Measurements from ENCODE around the gene HPN.

Gene HPN

DNA sequence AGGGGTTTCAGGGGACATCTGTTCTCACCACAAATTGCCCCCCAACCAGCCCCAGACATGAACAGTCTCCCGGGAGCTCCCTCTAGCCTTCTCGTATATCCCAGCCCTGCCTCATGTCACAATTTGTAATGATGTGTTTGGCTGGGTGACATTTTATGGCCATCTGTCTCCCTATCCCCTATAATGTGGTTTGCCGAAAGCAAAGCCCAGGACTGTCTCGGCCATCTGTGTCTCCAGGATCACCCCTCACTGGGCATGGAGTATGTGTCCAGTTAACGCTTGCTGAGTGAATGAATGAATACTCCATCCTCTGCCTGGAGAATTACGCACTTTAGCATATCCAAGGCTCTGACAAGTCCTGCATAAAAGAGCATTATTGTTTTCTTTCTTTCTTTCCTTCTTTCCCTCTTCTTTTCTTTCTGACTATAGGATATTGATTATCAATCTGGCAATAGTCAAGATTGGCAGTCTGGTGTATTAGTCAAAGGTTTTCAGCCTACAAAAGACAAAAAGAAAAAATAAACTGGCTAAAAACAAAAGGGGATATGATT is 15.1 kb downstream of the HPN start:
- no peak for FAIRE-seq
- no peak for DNase-seq (ENCODE audit: extremely low spot score, insufficient read length, low read depth)

DNA sequence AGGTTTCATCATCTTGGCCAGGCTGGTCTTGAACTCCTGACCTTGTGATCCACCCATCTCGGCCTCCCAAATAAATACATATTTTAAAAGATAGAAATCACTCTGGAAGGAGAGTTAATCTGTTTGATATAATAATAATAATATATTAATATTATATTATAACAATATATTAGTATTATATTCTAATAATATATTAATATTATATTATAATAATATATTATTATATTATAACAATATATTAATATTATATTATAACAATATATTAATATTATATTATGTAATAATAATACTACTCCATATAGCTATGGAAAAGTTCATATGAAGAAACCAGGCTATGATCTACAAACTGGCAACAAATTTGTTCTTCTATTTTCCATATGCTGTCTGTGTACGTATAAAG is 16.8 kb downstream of the HPN start:
- no peak for DNase-seq (ENCODE audit: extremely low spot score, insufficient read length, low read depth)
- FAIRE-seq, result no peak

DNA sequence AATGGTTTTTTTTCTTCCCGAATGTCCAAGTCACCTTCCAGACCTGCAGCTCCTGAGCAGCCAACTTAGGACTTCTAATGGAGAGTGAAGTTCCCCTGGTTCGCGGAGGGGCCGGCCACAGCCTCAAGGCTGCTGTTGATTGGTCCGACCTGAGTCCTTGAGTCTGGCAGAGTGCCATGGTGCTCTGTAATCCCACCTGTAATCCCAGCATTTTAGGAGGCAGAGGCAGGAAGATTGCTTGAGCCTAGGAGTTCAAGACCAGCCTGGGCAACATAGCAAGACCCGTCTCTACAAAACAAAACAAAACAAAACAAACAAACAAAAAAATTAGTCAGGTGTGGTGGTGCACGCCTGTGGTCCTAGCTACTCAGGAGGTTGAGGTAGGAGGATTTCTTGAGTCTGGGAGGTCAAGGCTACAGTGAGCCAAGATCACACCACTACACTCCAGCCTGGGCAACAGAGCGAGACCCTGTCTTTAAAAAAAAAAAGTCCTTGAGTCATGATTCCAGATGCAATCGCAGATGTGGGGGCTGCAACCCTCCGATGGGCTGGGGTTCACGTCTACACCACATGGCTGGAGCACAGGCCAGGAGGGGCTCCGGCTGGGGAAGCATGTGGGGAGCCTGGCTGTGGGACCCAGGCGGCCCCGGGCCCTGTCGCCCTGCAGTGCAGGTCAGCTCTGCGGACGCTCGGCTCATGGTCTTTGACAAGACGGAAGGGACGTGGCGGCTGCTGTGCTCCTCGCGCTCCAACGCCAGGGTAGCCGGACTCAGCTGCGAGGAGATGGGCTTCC is 17.7 kb downstream of the HPN start:
- FAIRE-seq (no peak), DNase-seq (ENCODE audit: extremely low spot score, insufficient read length, low read depth) (no peak)

DNA sequence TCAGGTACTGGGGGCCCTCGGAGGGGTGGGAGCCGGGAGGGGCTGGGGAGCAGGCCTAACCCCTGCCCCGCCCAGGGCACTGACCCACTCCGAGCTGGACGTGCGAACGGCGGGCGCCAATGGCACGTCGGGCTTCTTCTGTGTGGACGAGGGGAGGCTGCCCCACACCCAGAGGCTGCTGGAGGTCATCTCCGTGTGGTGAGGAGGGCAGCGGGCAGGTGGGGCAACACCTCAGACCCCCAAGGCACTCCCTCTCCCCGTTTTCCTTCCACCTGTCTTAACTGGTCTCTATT is 18.2 kb downstream of the HPN start:
- DNase-seq (ENCODE audit: extremely low spot score, insufficient read length, low read depth) (no peak), FAIRE-seq (no peak)

DNA sequence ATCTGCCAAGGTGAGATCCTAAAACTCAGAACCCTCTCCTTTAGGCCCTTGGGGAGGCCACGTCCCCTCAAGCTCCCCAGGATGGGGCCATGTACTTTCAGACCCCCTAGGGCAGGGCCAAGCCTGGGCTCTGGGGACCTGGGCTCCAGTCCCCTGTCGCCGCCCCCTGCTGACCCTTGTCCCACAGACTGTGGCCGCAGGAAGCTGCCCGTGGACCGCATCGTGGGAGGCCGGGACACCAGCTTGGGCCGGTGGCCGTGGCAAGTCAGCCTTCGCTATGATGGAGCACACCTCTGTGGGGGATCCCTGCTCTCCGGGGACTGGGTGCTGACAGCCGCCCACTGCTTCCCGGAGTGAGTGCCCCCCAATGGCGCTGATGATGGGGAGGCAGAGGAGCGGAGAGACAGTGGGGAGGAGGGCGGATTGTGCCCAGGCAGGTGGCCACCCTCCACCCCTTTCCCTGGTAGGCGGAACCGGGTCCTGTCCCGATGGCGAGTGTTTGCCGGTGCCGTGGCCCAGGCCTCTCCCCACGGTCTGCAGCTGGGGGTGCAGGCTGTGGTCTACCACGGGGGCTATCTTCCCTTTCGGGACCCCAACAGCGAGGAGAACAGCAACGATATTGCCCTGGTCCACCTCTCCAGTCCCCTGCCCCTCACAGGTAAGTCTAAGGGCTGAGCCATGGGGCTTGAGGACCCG is 18.8 kb downstream of the HPN start:
- no peak for DNase-seq (ENCODE audit: extremely low spot score, insufficient read length, low read depth)
- no peak for FAIRE-seq

DNA sequence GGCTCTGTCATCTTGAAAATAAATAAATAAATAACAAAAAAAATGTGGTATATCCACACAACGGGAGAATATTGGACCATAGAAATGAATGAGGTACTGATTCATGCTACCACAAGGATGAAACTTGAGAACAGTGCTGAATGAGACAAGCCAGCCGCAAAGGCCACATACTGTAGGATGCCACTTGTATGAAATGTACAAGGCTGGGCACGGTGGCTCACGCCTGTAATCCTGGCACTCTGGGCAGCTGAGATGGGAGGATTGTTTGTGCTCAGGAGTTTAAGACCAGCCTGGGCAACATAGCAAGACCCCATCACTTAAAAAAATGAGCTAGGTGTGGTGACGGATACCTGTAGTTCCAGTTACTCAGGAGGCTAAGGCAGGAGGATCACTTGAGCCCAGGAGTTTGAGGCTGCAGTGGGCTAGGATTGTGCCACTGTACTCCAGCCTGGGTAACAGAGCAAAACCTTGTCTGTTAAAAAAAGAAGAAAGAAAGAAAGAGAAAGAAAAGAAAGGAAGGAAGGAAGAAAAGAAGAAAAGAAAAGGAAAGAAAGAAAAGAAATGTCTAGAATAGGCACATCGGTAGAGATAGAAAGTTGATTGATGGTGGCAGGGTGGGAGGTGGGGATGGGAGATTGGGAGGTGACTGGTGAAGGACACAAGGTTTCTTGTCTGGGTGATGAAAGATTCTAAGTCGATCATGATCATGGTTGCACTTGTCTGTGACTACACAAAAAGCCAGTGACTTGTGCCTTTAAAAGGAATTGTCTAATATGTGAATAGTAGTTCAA is 20.3 kb downstream of the HPN start:
- DNase-seq (ENCODE audit: extremely low spot score, insufficient read length, low read depth) (no peak), FAIRE-seq (no peak)

DNA sequence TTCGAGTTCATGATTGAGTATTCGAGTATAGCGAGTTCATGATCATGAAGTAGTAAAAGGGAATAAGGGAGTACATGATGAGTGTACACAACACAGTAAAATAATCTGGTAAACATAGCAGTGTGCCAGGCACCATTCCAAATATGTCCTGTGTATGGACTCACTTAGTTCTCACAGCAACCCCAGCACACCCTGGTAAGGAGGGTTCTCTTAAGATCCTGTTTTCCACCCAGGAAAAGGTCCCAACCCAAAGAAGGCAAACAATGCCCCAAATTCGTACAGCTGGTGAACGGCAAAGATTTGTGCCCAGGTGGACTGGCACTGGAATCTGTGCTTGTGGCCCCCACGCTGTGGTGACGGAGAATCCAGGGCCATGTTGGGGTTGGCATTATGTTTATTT is 21.4 kb downstream of the HPN start:
- DNase-seq (ENCODE audit: extremely low spot score, insufficient read length, low read depth) (no peak), FAIRE-seq (no peak)

DNA sequence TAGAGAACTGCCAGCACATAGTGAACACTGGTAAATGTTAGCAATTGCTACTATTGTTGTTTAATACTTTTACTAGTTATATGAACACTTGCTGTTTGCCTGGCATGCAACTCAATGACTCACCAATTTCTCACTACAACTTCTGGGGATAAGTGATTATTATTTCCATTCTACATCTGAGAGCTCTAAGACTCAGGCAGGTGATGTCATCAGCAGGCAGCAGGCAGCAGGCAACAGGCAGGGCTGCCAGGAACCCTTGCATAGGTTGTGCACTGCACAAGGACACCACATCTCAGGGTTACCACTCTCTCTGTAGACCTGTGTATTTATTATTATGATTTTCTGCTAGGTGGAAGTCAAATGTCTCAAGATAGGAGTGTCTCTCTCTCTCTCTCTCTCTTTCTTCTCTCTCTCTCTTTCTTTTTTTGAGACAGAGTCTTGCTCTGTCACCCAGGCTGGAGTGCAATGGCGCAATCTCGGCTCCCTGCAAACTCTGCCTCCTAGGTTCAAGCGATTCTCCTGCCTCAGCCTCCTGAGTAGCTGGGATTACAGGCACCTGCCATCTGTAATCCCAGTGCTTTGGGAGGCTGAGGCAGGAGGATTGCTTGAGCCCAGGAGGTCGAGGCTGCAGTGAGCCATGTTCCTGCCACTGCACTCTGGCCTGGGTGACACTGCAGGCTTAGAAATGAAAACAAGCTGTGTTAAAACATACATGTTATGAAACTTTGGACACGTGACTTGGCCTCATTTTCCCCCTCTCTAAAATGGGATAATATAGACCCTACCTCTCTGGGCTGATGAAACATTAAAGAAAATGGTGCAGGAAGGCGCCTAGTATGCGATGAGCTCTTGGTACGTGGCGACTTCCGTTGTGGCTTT is 22.7 kb downstream of the HPN start:
- no peak for DNase-seq (ENCODE audit: extremely low spot score, insufficient read length, low read depth)
- no peak for FAIRE-seq

DNA sequence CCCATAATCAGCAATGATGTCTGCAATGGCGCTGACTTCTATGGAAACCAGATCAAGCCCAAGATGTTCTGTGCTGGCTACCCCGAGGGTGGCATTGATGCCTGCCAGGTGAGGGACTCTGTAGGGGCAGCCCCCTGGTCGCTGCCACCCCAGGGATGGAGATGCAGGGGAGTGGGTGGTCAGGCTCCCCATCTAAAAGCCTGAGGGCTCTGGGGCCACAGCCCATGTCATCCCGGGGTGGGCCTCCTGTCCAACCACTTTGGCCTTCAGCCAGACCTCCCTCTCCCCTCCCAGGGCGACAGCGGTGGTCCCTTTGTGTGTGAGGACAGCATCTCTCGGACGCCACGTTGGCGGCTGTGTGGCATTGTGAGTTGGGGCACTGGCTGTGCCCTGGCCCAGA is 24.1 kb downstream of the HPN start:
- no peak for FAIRE-seq
- no peak for DNase-seq (ENCODE audit: extremely low spot score, insufficient read length, low read depth)

DNA sequence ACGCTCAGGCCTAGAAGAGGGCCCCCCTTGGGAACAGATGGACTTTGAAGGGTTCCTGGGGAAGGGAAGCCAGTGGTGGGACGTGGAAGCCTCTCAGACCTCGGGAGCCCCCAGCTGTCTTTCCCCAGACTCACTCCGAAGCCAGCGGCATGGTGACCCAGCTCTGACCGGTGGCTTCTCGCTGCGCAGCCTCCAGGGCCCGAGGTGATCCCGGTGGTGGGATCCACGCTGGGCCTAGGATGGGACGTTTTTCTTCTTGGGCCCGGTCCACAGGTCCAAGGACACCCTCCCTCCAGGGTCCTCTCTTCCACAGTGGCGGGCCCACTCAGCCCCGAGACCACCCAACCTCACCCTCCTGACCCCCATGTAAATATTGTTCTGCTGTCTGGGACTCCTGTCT is 24.6 kb downstream of the HPN start:
- FAIRE-seq, result no peak
- DNase-seq (ENCODE audit: extremely low spot score, insufficient read length, low read depth), result no peak

DNA sequence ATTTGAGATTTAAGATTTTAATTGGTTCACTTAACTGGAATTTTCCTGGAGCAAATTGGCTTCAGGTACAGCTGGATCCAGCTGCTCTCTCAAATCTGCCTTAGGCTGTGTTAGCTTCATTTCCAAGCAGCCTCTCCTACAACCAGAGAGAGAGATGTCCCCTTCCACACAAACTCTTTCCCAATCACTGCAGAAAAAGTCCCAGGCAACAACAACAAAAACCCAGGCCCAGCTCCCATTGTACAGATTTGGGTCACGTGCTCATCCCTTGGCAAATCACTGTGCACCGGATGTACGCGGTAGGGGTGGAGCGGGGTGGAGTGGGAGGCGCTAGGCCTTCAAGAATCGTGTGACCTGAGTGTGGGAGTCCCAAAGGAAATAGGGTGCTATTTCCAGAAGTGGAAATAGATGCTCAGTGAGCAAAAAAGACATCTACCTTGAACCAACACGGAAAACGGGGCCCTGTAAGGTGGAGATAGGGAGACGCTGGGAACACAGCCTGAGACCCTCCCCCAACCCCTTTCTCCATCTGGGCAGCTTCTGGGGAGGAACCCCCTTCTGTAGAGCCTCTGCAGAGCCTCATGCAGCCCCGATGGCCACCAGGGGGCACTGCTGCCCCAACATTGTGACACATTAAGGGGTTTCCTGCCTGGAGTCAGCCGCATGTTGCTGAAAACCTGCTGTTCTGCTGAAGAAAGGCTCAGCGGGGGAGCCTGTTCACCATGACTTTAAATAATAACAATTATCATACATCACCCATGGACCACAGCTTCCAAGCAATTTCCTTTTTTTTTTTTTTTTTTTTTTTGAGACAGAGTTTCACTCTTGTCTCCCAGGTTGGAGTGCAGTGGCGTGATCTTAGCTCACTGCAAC is 25.4 kb downstream of the HPN start:
- DNase-seq (ENCODE audit: extremely low spot score, insufficient read length, low read depth), result peak; percentile 80

DNA sequence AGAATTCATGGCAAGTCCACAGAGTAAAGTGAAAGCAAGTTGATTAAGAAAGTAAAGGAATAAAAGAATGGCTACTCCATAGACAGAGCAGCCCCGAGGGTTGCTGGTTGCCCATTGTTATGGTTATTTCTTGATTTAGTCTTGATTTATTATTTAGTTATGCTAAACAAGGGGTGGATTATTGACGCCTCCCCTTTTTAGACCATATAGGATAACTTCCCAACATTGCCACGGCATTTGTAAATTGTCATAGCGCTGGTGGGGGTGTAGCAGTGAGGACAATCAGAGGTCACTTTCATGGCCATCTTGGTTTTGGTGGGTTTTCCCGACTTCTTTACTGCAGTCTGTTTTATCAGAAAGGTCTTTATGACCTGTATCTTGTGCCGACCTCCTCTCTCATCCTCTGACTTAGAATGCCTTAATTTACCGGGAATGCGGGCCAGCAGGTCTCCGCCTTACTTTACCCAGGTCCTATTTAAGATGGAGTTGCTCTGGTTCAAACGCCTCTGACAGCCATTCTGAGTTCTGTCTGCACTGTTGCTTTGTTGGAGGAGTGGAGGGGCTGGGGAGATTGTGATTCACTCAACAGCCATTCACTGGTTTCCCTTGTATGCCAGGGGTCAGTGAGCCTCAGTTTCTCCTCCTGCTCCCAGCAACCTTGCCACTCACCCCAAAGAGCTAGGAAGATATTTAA is 27.6 kb downstream of the HPN start:
- DNase-seq (ENCODE audit: extremely low spot score, insufficient read length, low read depth), result no peak
- no peak for FAIRE-seq

More for the DNA sequence above, 25.4 kb downstream of the HPN start:
- peak; percentile 96 for FAIRE-seq

DNA sequence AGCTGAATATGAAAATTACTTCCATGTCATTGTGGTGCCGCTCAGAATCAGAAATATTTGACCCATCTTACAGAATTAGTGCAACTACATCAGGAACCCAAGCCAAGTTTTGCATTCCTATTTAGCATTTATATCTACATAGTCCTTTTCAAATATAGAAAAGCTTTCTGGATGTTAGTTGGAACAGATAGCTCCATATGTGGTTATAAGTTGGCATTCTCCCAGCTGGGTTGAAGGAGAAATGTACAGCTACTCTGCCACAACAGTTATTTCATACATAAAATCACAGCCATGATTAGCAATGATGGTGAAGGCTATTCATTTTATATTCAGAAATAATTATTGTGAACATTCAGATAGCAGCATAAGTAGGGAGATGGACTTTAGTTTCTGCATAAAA is 28.2 kb downstream of the HPN start:
- DNase-seq (ENCODE audit: extremely low spot score, insufficient read length, low read depth) (no peak), FAIRE-seq (no peak)

DNA sequence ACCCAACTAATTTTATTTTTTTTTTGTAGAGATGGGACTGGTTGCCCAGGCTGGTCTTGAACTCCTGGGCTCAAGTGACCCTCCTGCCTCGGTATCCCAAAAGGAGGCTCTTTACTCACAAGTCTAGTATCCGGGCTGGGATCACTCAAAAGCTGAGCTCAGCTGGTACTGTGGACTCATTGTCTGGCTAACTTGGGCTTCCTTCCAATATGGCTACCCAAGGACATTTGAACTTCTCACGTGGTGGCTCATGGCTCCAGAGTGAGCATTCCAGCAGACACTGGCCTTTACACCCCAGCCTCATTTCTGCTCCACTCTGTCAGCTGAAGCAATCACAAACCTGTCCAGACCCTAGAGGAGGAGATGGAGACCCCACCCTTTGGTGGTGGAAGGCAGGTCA is 28.9 kb downstream of the HPN start:
- FAIRE-seq, result no peak
- no peak for DNase-seq (ENCODE audit: extremely low spot score, insufficient read length, low read depth)

DNA sequence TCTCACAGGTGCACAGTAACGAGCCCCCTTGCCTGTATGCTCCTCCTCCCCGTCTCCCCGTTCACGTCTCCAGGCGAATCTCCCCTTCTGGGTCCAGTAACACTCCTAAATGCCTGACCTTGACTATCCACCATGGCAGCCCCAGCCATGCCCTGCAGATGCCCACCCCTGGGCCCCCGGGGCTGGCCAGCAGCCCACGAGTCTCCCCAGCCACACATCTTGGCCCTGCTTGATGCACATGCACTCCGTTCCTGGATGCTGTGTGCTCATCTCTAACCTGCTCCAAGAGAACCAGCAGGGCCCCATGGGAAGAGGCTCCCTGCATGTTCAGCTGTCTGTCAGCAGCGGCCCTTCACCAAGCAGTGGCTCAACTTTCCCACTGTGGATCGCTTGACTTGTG is 32.0 kb downstream of the HPN start:
- DNase-seq (ENCODE audit: extremely low spot score, insufficient read length, low read depth), result no peak
- FAIRE-seq, result no peak

DNA sequence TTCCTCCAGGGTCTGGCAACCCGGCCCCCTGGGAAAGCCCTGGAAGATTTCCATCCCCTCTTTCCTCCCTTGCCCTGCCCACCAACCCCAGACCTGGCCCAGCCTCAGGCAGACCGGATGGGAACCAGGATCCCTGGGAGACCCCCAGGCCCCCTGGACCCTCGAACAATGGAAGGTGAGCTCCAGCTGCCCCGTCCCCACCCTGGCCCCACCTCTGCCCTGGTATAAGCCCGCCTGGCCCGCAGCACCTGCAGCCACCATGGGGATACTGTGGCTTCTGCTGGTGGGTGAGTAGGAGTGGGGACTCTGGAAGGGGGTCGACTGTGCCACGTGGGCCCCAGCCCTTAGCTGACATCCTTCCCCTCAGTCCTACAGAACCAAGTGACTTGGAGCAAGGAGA is 32.4 kb downstream of the HPN start:
- FAIRE-seq (no peak), DNase-seq (ENCODE audit: extremely low spot score, insufficient read length, low read depth) (no peak)

DNA sequence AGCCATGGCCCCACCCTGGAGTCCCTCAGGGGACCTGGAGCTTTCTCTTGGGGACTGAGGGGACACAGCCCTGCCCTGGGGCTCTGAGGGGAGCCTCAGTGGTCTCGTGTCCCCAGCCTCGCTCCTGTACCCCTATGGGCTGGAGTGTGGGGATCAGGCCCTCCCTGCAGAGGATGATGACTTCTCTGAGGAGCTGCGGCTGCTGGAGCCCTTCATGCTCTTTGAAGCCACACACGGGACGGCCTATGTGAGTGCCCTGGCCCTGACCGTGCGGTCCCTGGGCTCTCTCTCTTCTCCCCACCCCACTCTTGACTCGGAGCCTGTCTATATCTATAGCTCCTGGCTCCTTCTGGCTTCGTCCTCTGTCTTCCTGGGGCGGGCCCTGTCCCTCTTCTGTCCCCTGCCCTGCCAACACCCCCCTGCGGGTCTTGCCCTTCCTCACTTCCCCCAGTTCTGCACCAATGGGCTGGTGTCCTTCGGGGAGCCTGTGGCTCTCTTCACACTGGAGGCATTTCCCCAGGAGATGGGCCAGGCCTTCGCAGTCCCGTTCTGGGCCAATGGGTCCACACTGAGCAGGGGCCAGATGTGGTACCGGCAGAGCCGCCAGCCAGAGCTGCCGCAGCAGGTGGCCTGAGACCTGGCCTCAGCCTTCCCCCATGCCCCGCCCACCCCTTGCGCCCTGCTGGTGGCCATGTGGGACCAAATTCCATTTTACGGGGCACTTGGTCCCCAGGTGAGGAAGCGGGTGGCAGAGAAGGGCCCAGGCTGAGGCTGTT is 33.1 kb downstream of the HPN start:
- FAIRE-seq (no peak), DNase-seq (ENCODE audit: extremely low spot score, insufficient read length, low read depth) (no peak)

Data from GM18507 (cell line).